WTC11 (cell line): ENCODE data around the gene ATXN7.

Source experiments
- ATF1 ChIP-seq: sonication (generic); formaldehyde crosslinking; IDR thresholded peaks from 2 replicates; pipeline ENCODE4 v1.8.1; 2023; ENCODE audit warnings: mild to moderate bottlenecking, moderate library complexity, missing genetic modification reagents
- GABPB1 ChIP-seq: sonication (generic); formaldehyde crosslinking; IDR thresholded peaks from 2 replicates; pipeline ENCODE4 v1.8.1; 2023; ENCODE audit warnings: mild to moderate bottlenecking, missing genetic modification reagents
- JUN ChIP-seq: sonication (generic); formaldehyde crosslinking; IDR thresholded peaks from 2 replicates; pipeline ENCODE4 v1.8.0; 2023; ENCODE audit warnings: mild to moderate bottlenecking, missing genetic modification reagents
- KAT7 ChIP-seq: sonication (generic); formaldehyde crosslinking; IDR thresholded peaks from 2 replicates; pipeline ENCODE4 v1.8.1; 2023; ENCODE audit warnings: missing genetic modification reagents, mild to moderate bottlenecking, borderline replicate concordance
- NR3C1 ChIP-seq: sonication (generic); formaldehyde crosslinking; conservative IDR thresholded peaks from 2 replicates; pipeline ENCODE4 v1.8.1; 2023; ENCODE audit warnings: low read depth, mild to moderate bottlenecking, missing genetic modification reagents
- USF1 ChIP-seq: sonication (generic); formaldehyde crosslinking; IDR thresholded peaks from 2 replicates; pipeline ENCODE4 v1.8.0; 2022; ENCODE audit warnings: mild to moderate bottlenecking, missing genetic modification reagents
- TF ChIP-seq, protein P1 (sequence below): fragments of 200-600 bp; IDR thresholded peaks from 2 replicates; pipeline ENCODE4 v1.8.0; 2022; ENCODE audit warnings: antibody characterized with exemption
- TF ChIP-seq, protein P2 (sequence below): sonication (generic); formaldehyde crosslinking; IDR thresholded peaks from 2 replicates; pipeline ENCODE4 v1.8.1; 2023; ENCODE audit warnings: mild to moderate bottlenecking, missing genetic modification reagents, borderline replicate concordance

DNA sequence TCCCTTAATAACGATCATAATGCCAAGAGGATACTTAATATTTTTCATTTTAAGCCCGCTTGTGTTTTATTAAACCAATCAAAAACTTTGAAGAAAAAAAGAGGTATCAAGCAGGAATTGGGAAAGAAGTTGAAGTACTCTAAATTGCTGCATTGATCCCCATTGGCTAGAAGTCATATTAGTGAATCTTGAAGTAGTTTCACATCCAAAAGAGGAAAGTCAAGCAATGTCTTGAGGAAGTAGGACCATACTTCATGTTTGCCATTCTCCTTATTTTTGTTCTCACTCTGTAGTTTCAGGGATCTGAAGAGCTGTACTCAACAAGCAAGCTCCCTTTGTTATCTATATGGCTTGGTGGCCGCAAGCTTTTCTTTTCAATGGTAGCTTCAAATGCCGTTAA, 46.3 kb downstream of the ATXN7 start:
- TF ChIP-seq, protein P1, sequence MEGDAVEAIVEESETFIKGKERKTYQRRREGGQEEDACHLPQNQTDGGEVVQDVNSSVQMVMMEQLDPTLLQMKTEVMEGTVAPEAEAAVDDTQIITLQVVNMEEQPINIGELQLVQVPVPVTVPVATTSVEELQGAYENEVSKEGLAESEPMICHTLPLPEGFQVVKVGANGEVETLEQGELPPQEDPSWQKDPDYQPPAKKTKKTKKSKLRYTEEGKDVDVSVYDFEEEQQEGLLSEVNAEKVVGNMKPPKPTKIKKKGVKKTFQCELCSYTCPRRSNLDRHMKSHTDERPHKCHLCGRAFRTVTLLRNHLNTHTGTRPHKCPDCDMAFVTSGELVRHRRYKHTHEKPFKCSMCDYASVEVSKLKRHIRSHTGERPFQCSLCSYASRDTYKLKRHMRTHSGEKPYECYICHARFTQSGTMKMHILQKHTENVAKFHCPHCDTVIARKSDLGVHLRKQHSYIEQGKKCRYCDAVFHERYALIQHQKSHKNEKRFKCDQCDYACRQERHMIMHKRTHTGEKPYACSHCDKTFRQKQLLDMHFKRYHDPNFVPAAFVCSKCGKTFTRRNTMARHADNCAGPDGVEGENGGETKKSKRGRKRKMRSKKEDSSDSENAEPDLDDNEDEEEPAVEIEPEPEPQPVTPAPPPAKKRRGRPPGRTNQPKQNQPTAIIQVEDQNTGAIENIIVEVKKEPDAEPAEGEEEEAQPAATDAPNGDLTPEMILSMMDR, result no peak
- TF ChIP-seq GABPB1 (CRISPR knock-in tag), result no peak
- no peak for TF ChIP-seq NR3C1
- TF ChIP-seq JUN (CRISPR knock-in tag), result no peak
- TF ChIP-seq ATF1, result no peak
- no peak for TF ChIP-seq USF1 (CRISPR knock-in tag)
- TF ChIP-seq KAT7 (CRISPR knock-in tag), result no peak
- TF ChIP-seq, protein P2, sequence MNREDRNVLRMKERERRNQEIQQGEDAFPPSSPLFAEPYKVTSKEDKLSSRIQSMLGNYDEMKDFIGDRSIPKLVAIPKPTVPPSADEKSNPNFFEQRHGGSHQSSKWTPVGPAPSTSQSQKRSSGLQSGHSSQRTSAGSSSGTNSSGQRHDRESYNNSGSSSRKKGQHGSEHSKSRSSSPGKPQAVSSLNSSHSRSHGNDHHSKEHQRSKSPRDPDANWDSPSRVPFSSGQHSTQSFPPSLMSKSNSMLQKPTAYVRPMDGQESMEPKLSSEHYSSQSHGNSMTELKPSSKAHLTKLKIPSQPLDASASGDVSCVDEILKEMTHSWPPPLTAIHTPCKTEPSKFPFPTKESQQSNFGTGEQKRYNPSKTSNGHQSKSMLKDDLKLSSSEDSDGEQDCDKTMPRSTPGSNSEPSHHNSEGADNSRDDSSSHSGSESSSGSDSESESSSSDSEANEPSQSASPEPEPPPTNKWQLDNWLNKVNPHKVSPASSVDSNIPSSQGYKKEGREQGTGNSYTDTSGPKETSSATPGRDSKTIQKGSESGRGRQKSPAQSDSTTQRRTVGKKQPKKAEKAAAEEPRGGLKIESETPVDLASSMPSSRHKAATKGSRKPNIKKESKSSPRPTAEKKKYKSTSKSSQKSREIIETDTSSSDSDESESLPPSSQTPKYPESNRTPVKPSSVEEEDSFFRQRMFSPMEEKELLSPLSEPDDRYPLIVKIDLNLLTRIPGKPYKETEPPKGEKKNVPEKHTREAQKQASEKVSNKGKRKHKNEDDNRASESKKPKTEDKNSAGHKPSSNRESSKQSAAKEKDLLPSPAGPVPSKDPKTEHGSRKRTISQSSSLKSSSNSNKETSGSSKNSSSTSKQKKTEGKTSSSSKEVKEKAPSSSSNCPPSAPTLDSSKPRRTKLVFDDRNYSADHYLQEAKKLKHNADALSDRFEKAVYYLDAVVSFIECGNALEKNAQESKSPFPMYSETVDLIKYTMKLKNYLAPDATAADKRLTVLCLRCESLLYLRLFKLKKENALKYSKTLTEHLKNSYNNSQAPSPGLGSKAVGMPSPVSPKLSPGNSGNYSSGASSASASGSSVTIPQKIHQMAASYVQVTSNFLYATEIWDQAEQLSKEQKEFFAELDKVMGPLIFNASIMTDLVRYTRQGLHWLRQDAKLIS (CRISPR knock-in tag), result no peak
